HG03565 (cell line): ENCODE results near the gene RFTN2.
A peak's percentile ranks its signal among the peaks of the same experiment; 100 is the strongest.
"Not testable (repeated sequence)": the region's sequence is repeated elsewhere in the genome, so short reads cannot be mapped to it uniquely, and the experiment has no call there.

Source experiments
- ATAC-seq: cut with Tn5 transposase; IDR thresholded peaks from one replicate; pipeline ENCODE4 v1.9.1; 2021; ENCODE audit warnings: mild to moderate bottlenecking, moderate library complexity; ENCODE audit not compliant: unreplicated experiment

The RFTN2 gene

DNA sequence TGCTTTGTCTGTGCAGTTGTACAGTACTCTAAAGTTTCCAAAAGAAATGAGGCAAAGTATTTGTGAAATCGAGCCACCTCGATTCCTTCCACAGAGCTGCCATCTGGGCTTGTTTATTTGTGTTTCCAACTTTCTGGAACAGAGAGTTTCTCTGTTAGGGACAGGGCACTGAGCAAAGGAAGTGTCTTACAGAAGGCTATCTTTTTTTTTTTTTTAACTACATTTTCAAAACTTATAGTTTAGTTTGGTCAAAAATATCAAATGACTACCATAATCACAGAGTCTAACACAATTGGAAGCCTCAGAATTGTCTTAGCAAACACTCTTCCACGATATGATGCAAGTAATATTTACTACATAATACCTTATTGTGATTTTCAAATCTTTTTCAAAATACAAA, 796 bp downstream of the RFTN2 start:
- ATAC-seq = no peak

GRCh38 chr2:197674060-197674459, 1.3 kb downstream of the RFTN2 start:
- no peak for ATAC-seq

DNA sequence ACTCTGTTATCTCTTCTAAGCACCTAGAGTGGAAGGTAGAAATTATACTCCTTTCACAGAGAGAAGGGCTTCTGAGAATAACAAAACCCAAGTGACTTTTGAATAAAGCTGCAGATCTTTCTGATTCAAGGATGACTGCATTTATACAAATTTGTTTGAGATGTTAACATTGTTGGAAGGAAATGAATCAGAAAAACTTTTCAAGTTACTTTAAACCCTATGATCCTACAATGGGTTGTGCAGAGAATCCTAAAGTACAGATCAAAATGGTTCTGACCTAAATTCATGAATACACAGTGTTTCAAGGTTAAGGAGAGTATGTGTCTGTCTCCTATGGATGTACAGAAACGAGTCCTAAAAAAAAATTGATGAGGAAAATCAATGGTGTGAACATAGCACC, 1.8 kb downstream of the RFTN2 start:
- ATAC-seq = no peak

DNA sequence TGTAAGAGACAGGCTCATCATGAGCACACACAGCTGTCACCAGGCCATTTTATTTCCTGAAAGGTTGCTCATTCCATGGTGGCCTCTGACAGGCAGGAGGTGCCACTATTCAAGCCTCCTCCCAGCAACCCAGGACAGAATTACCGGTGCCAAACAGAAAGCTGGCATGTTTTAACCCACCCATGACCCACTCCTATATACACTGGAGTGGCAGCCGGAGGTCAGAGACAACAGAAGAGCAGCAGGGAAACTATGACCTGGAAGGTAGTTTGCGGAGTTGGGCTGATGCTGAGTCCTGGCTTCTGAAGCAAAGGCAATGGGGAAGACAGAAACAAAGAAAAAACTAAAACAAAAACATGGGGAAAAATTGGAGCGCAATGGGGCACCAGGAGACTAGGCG, 2.3 kb downstream of the RFTN2 start:
- no peak for ATAC-seq

GRCh38 chr2:197672371-197672893, 3.0 kb downstream of the RFTN2 start:
- ATAC-seq = no peak

- ATAC-seq = no peak
These were observed 6.3 kb downstream of the RFTN2 start for GRCh38 chr2:197669077-197669476.

DNA sequence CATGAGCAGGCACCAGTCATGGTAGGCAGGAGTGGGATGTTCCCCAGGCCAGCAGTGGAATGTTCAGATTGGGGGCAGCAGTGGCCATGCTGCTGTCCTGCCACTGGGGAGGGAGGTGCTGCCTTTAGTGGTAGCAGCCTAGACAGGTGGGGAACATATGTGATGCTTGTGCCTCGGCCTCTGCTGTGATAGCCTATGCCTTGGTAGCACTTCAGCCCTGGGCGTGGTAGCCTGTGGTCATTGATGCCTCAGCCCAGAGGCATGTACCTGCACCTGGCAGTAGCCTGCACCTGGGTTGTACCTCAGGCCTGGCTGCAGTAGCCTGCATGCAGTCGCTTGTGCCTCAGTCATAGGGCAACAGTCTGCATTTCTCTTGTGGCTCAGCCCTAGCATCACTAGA, 7.1 kb downstream of the RFTN2 start:
- no peak for ATAC-seq

GRCh38 chr2:197666277-197666676, 9.1 kb downstream of the RFTN2 start:
- no peak for ATAC-seq

- no peak for ATAC-seq
These were observed 13.8 kb downstream of the RFTN2 start for GRCh38 chr2:197661626-197662025.

DNA sequence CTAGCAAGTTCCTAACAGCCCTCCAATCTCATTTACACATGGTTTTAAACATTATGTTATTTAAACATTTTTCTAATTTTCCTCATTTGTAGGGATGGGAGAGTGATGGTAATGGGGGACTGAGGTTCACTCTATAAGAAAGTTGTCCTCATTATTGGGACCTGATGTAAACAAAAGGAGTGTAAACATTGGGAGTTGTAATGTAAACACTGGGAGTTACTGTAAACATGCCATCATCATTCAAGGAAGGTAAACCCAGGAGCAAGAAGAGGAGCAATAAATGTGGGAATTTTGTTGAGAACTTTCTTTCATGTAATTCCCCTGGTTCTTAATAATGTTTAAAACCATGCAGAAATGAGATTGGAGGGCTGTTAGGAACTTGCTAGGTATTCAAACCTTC, 17.8 kb downstream of the RFTN2 start:
- ATAC-seq = no peak

DNA sequence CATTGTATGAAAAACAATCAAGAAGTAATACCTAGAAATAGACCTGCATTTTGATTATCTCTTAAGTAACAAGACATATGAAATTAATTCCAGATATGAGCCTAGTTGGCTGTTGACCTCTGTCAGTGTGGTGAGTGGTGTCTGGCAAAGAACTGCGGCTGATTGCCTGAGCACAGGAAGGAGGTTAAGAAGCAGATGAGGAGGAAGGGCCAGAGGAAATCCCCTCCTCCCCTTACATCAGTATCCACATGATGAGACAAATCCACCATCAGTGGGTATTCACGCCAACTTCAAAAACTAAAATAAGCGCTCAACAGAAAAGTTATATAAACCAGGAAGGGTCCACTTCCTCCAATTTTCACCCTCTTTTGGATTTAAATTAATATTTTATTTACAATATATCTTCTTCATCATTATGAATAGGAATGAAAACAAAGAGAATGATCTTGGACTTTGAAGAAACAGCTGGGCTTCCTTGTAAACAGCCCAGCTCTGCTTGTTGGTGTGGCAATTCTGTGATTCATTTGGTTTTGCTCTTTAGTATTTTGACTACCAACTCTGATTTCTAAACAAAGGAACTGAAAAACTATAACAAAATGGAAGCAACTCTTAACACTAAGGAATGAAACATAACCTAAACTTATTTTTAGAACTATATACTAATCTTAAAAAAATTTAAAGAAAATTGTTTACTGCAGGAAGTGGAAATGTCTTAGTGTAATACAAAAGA, 27.3 kb downstream of the RFTN2 start:
- no peak for ATAC-seq

DNA sequence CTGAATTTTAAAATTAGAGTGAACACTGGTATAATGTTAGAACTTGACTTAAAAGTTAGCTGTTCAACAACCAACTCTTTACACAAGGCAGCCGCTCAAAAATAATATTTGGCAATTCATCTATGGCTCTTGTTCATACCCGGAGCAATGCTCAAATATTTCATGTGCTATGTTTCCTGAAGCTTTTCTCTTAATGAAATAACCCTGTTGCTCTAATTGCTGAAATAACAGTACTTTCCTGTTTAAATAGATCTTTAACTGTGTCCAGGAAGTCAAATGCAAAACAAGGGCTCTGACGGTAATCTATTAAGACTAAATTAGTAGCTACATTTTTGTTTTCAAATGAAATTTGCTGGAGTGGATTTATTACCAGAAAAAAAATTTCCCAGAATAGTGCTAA, 33.7 kb downstream of the RFTN2 start:
- no peak for ATAC-seq

GRCh38 chr2:197640571-197641122, 34.7 kb downstream of the RFTN2 start:
- not testable (repeated sequence) for ATAC-seq

GRCh38 chr2:197633109-197633657, 42.2 kb downstream of the RFTN2 start:
- ATAC-seq = no peak

GRCh38 chr2:197628043-197628500, 47.3 kb downstream of the RFTN2 start:
- ATAC-seq = no peak

DNA sequence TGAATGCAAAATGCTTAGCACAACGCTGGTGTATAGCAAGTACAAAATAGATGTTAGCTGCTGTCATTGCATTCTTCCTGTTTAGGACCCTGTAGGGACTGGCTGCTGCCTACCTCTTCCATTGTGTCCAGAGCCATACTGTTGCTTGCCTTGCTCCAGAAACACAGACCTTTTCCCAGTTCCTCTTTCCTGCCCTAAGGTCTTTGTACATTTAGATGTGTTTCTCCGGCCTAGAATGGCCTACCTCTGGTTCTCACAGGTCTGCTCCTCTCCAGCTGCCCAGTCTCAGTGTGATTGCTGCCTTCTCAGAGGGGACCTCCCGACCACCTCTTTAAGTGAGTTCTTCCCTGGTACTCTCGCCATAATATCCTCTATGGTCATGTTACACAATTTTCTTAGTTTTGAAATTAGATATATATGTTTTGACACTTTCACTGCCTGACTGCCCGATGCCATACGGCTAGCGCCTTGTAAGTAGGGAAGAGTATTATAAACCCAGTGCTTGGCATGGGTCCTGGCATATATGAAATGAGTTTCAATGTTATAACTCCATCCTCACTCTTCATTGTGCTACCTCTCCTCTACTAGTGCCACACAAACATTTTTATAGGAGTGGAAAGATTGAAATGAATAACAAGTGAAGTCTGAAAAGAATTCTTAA, 48.3 kb downstream of the RFTN2 start:
- no peak for ATAC-seq

- ATAC-seq = no peak
These were observed 55.3 kb downstream of the RFTN2 start for GRCh38 chr2:197620133-197620532.

DNA sequence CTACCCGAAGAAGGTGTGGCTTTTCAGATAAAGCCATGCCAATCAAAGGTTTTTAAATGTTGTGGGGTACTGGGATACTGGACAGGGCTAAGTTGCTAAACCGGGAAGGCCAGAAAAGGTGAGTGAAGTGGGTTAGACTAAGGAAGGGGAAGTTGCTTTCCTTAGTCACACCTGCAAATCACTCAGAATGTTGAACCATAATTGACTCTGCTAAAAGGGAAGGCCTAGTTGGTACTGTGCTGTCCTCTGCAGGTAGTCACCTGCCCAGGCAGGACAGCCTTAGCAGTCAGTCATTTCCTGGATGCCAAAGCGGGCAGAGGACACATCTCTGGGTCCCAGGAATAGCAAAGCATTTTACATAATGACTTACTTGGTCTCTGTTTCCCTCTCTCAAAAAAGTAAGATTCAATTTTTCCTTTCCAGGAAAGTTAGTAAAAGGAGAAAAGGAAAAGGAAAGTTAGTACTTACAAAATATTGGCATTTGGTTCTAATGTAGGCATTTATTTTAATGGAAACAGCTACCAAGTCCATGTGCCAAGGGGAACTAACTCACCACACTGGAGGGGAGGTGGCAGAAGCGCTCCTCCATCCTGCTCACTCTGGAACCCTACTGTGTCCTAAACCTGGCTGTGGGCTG, 60.3 kb downstream of the RFTN2 start:
- ATAC-seq = no peak

- no peak for ATAC-seq
These were observed 60.9 kb downstream of the RFTN2 start for GRCh38 chr2:197614532-197614931.

DNA sequence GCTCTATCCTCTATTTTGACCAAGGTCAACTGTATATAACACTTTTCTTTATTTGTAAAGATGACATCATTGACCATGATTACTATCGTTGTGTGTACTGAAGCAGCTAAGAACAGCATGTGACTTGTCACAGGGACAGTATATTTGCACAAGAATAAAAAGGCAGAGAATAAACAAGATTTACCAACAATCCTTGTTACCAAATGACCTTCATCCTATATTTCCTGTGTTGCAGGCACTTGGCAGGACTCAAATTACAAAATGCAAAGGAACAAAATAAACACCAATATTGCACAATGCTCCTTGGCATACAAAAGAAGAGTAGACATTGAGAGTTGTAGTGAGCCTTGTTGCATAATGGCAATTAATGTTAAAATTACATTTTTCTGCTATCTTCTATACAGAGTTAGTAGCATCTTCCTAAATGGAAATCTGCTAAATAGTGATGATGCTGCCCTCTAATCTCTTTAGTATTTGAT, 61.8 kb downstream of the RFTN2 start:
- no peak for ATAC-seq

GRCh38 chr2:197606180-197606579, 69.2 kb downstream of the RFTN2 start:
- ATAC-seq = peak; percentile 91
